HG03460 (cell line): ENCODE measurements around the gene DENND1C.
"Not testable (repeated sequence)": the region's sequence is repeated elsewhere in the genome, so short reads cannot be mapped to it uniquely, and the experiment has no call there.

Experiments
- ATAC-seq: cut with Tn5 transposase; IDR thresholded peaks from one replicate; pipeline ENCODE4 v1.9.1; 2021; ENCODE audit not compliant: unreplicated experiment

Gene DENND1C

DNA sequence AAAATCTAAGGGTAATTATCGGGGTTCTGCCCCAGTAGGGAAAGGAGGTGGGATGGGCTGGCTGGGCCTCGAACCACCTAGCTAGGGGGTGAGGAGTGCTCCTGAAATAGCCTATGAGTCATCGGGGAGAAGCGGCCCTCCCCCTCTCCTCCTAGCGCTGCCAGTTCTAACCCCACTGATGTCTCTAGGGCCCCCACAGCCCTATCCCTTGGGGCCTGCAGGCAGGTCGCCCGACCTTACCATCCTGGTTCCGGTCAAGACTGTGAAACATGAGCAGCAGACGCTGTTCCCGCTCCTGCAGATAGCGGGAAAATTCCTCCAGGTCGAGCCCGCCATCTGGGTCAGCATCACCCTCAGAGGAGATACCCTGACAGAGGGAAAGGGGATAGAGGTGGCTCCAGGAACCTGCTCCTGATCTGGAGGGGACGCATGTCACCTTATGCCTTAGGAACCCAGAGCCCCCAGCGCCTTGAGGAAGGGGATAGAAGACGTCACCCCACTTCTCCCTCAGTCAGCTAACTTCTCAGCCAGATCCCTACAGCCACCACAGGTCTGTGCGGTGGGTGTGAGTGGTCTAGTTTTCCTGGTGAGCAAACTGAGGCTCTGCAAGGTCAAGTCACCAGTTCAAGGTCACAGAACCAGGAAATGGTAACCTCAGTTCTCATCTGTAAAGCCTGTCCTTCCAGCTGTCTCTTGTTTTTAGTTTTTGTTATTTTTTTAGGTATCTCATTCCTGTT lies 23.5 kb downstream of the DENND1C start:
- no peak for ATAC-seq

DNA sequence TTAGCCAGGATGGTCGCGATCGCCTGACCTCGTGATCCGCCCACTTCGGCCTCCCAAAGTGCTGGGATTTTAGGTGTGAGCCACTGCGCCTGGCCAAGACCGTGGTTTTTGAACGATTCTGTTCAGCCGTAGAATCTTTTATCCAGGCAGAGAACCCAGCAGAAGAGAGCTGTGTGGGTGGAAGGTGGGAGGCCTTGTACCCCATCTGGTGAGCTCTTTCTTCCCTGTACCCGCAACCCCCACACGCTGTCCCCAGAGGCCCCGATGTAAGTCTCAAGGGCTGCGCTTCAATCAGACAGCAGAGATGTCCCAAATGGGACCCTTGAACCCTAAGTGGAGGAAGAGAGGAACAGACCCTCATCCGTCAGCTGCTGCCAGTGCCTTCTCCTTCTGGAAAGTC lies 25.7 kb downstream of the DENND1C start:
- ATAC-seq = no peak

DNA sequence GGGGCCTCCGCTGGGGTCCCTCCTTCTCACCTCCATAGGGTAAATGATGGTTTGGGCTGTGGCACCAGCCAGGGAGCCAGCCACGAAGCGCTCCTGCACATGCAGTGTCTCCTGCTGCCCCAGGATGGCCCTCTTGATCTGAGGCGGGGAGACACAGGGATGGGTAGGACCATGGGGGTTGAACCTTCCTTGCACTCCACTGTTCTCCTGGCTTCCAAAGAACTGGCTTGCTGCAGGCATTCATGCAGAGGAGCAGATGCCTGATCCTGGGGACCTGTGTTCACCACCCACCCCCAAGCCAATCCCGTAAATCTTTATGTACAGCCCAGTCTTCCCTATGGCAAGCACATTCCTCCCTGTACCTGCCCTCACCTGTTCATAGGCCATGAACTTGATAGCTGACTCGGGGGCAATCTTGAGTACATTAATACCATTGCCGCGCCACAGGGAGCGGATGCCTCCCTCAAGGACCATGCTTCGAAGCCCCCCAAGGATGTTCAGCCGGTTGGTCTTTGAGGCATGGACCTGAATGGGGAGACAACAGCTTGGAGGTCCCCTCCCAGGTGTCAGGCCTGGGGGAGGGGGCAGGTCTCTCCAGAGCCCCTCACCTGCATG lies 27.5 kb downstream of the DENND1C start:
- no peak for ATAC-seq

DNA sequence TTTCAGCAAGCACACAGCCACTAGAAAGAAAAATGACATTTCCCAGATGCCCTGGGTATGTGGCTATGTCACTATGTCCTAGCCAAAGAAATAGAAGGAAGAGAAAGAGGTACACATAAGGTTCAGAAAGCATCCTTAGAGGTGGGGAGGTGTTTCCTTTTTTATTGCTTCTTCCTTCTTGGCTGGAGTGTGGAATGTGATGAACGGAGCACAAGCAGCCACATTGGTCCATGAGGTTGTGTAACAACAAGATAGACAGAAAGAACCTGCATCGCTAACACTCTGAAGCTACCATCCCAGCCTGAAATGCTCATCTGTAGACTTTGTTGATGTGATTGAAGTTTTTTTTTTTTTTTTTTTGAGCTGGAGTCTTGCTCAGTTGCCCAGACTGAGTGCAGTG lies 28.7 kb downstream of the DENND1C start:
- ATAC-seq = no peak

DNA sequence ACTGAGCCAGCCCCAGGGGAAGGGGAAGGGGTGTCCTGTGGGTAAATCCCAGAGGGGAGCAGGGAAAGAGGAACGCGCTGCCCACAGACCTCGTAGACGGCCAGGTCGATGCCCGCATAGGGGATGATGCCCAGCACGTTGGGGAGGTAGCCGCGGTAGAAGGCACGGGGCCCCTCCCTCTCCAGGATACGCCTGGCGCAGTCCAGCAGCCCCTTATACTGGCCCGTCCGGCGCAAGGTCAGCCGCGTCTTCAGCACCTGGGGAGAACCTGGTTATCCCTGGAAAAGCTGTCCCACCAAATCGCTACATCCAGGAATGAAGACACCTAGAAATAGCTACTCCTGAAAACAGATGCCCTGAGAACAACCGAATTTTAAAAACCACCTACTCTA lies 29.4 kb downstream of the DENND1C start:
- no peak for ATAC-seq

DNA sequence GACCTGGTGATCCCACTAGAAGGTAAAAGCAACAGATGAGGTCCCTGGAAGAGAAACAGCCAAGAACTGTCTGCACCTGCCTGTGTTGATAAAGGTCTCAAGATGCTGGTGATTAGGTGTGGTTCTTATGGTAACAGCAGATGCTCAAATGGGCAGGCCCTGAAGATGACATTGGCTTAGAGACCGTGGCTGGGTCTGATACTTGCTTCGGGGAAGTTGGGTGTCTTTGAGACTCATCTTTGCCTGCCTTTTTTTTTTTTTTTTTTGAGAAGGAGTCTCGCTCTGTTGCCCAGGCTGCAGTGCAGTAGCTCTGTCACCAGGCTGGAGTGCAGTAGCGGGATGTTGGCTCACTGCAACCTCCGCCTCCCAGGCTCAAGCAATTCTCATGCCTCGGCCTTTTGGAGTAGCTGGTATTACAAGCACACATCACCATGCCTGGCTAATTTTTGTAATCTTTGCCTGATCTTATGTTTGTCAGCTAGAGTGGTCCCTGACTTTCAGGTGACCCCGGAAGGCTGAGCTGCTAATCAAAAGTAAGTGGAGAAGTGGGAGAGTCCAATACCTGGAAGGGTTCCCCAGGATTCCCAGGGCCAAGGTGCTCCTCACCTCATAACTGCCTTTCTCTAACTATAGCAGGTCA lies 29.9 kb downstream of the DENND1C start:
- ATAC-seq = no peak

DNA sequence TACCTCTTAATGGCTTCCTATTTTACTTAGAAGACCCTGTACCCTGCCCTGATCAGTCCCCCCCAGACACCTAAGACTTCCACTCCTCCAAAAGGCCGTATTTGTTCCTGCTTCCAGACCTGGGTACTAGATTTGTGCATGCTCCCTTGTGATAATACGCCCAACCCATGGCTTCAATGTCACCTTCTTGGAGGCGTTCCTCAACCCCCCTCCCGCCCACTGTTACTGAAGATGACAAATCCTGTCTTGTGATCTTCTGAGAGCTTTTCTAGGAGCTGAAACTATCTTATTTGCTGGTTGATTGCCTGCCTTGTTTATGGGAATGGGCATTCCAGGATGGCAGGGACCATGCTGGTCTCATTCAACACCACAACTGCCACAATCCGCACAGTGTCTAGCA lies 31.4 kb downstream of the DENND1C start:
- no peak for ATAC-seq

DNA sequence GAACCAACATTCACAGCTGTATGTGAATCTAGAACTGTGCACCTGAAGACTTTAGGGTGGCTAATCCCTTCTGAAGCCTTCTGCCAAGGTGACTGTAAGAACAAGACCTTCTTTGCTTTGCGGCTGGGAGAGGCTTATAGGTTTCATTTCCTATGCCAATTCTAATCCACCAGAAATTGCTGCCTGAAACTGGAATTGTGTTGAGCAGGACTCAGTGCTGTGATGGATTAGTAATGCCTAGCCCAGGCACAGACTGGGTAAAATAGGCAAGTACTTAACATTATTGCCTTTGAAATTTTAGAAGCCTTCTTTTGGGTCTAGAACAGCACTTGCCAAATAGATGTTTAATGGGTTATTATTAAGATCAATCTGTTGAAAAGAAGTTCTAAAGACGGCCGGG lies 33.5 kb downstream of the DENND1C start:
- no peak for ATAC-seq

DNA sequence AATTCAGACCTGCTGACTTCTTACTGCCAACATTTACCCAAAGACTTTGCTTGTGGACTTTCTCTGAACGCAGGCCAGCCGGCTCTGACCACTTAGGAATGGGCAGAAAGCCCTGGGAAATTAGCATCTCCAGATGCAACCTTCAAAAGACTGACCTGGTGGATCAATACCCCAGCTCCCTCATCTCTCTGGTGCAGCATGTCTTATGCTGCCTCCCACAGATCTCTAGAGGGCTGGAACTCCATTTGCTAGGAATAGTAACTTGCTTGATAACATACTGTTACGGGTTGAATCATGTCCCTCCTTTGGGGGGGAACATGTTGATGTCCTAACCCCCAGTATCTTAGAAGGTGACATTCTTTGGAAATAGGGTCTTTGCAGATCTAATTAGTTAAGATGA lies 35.1 kb downstream of the DENND1C start:
- ATAC-seq = no peak

DNA sequence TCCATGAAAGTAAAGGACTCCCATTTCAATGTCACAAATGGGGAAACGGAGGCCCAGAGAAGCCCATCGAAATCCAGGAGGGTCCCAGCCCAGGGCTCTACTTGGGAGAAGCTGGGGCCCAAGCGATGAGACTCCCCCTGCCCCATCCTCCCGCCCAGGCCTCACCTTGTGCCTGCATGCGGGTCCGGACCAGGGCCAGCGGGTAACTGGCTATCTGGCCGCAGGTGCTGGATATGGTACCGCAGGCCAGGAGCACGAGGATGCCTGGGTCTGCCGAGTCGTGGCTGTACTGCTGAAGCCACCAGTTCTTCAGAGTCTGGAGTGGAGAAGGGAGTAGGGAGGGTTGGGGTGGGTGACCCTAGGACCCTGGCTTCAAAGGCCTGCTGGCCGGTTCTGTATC lies 37.6 kb downstream of the DENND1C start:
- no peak for ATAC-seq

DNA sequence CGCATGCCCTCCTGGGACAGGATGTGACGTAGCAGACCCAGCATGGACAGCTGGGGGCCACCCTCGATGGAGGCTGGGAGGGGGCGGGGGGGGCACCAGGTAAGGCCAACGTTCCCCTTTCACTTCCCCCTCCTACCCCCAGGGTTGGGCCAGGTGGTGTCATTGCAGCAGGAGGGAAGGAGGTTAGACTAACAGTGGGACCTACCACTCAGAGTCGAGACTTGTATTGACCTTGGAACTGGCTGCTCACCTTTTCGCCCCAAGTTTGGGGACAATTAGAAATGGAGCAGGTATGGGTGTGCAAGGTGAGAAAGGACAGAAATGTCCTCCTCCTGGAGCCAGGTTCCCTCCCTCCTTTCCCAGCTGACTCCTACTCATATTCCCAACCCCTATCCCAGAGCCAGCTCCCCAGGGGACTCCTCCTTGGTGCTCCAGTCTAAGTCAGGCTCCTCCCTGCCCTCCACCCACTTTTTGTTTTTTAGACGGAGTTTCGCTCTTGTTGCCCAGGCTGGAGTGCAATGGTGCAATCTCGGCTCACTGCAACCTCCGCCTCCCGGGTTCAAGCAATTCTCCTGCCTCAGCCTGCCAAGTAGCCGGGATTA lies 39.4 kb downstream of the DENND1C start:
- no peak for ATAC-seq

DNA sequence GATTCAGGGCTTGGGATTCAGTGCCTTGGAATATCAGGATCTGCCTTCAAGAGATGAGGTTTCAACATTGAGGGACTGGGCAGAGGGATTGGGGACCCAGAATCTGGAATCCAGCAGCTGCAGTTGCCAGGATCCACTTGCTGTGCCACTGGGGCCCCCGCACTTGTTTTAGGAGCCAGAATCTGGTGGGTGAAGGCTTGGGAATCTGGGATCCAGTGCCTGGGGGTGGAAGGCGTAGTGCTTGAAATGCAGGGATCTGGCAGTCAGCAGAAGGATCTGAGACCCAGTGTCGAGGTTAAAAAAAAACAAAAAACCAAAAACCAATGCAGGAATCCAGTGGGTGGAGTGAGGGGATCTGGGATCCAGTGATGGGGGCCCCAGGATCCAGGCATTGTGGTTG lies 40.7 kb downstream of the DENND1C start:
- ATAC-seq = no peak

DNA sequence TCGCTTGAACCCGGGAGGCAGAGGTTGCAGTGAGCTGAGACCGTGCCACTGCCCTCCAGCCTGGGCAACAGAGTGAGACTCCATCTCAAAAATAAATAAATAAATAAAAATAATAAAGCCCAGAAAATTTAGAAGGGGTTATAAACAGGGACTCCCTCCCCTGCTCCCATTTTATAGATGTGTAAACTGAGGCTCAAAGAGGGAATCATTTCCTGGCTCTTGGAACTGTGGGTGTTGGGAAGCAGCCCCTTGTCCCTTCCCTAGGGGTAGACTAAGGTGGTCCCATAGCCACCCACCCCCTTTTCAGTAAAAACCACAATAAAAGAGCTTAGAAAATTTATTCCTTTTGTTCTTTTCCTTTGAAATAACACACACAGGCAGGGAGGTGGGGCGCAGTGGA lies 41.8 kb downstream of the DENND1C start:
- no peak for ATAC-seq

DNA sequence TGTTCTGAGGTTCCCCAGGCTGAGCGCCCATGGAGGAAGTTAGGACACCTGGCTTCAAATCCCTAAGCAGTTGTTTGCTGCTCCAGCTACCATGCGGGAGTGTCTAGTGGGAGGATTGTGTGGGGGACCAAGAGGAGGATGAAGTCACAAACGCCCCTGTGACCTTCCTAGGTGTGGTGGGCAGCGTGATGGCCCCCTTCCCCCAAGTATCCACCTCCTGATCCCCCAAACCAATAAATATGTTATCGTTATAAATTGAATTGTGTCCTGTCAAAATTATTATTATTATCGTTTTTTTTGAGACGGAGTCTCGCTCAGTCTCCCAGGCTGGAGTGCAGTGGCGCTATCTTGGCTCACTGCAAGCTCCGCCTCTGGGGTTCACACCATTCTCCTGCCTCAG lies 47.9 kb downstream of the DENND1C start, which contains the start of gene SLC25A41:
TSS of gene SLC25A41 (minus strand) at position 101 of the 400 bp plus-strand sequence. CDS start at position 31, 70 bp downstream.
- ATAC-seq = no peak

DNA sequence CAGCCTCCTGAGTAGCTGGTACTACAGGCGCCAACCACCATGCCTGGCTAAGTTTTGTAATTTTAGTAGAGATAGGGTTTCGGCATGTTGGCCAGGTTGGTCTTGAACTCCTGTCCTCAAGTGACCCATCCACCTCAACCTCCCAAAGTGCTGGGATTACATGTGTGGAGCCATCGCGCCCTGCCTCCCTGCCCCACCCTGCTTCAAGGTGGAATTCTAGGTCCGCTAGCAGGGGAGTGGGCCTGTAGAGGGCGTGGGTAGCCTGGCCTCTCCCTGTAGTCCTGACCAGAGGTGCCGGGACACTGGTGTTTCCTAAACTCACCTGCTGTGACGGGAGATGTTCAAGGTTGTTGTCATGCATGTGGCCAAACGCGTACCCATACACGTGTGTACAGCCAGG lies 48.4 kb downstream of the DENND1C start:
- ATAC-seq = no peak

DNA sequence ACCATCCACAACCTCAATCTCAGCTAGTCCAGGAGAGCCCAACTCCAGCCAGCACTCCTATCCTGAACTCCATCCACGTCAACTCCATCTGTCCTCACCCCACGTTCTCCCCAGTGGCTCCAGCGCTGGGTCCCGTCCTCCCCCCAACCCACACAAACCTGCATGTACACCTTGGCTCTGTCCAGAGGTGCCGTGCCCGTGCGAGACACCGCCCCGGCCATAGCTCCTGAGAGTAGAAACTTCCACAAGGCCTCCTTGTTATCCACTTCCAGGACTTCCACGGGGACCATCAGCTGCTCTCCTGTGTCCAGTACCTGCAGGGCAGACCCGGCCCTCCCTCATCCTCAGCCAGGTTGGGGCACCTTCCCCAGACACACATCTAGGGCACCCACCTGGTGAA lies 49.7 kb downstream of the DENND1C start:
- ATAC-seq = no peak

DNA sequence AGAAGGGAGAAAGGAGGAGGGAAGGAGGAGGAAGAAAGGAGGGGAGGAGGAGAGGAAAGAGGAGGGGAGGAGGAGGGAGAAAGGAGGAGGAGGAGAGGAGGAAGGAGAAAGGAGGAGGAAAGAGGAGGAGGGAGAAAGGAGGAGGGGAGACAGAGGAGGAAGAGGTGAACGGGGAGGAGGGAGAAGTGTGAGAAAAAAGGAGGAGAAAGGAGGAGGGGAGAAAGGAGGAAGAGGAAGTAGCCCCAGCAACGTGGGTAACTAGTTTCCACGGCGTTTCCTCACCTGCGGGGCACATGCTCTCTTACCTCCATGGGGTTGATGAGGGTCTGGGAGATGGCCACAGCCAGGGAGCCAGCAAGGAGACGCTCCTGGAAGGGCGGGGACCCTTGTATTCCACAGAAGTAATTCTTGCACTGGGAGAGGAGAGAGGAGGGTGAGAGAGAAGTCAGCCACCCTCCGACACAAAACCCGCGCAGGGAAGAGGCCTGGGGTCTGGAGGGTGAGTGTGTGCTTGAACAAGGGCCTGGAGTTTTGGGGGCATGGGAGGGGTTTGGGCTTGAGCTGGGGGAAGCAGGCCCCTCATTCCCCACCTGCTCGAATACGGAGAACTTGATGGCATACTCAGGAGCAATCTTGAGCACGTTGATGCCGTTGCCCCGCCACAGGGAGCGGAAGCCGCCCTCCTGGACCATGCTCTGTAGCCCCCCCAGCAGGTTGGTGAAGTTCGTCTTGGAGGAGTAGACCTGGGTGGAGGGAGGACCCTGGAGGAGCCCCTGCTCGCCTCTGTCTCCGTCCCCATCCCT lies 52.0 kb downstream of the DENND1C start:
- no peak for ATAC-seq

DNA sequence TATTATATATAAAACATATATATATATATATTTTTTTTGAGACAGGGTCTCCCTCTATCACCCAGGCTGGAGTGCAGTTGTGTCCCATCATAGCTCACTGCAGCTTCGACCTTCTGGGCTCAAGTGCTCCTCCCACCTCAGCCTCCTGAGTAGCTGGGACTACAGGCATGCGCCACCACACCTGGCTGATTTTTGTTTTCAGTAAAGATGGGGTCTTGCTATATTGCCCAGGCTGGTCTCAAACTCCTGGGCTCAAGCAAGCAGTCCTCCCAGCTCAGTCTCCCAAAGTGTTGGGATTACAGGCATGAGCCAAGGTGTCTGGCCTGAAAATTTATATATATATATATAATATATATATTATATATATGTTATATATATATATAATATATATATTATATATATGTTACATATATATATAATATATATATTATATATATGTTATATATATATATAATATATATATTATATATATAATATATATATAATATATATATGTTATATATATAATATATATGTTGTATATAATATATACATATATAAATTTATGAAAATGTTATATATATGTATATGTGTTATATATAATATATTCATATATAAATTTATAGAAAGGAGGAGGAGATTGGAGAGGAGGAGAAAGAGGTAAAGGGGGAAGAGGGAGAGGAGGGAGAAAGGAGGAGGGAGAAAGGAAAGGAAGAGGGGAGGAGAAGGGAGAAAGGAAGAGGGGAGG lies 52.7 kb downstream of the DENND1C start:
- not testable (repeated sequence) for ATAC-seq

DNA sequence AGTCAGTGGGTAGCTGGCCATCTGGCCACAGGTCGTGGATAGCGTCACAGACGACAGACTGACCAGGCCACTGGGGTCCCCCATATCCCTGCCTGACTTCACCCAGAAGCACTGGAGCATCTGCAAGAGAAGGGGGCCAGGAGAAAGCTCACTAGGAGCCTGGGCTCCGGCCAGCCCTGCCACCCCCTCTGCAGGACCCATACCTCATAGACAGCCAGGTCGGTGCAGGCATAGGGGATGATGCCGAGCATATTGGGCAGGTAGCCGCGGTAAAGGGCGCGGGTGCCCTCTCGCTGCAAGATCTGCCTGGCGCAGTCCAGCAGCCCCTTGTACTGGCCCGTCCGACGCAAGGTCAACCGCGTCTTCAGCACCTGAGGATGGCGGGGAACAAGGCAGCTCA lies 54.5 kb downstream of the DENND1C start:
- no peak for ATAC-seq
